Measurements from ENCODE around the gene PAX4.

DNA sequence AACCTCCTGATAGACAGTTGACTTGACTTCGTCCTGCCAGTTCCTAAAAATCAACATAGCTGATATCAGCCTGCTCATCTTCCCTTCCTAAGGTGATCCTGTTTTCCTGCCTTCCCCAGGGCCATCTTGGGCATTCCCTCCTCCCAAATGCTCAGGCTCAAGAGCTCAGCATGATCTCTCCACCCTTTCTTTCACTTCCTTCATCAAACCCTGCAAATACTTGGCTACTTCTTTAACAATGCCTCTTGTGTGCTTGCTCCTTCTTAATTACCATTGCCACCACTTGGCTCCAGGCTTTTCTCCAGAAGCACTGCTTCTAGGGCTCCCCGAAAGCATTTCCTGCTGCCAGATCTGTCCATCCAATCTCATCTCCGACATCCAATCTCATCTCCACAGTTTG lies 17.1 kb downstream of the PAX4 start:
- TF ChIP-seq CTCF (IDR thresholded peaks at IDR 0.05), result no peak
- no peak for TF ChIP-seq EP300 (IDR thresholded peaks at IDR 0.05)
- TF ChIP-seq POLR2AphosphoS5 (IDR thresholded peaks at IDR 0.05), result no peak
